ENCODE results near the gene ANK3. TPM values are rescaled to one million over a fixed set of nuclear protein-coding genes. Genes with fewer than 3 reads are reported as not detected.

Gene ANK3
- polyA plus RNA-seq, 3 donors = not detected

DNA sequence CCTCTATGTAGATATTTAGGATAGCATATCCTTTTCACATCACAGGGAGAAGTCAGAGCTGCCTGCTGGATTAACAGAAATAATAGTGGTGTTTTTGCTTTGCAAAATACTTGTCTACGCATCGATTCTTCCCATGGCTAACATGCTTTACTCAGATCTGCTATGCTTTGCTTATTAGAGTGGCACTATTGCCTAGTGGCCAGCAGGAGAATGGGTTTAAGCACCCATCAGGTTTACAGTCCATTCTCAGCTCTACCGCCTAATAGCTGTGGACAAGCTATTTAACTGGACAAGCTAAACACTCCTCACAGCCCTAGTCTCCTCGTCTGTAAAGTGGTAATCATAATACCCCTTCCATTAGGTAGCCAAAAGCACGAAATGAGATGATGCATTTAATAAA, 265.1 kb downstream of the ANK3 start:
- Histone ChIP-seq H3K79me2 (ENCODE audit: insufficient read depth, low read length) (no peaks in the 10 kb centered on the region), H3K27me3 (ENCODE audit: control insufficient read depth in 2 of 2, insufficient read depth in 2 of 2, low read length in 2 of 2) (no peaks in the 10 kb centered on the region), H2AFZ (ENCODE audit: insufficient read depth, low read depth, low read length, poor library complexity, severe bottlenecking) (no peak overlapping the region), H3K9ac (ENCODE audit: insufficient read depth, low read length, poor library complexity, severe bottlenecking) (no peak overlapping the region), H3K36me3 (replicated peaks in 1 of 2; ENCODE audit: control insufficient read depth in 1 of 2, insufficient read depth in 2 of 2, low read length in 2 of 2) (no peaks in the 10 kb centered on the region), H3K4me3 (replicated peaks in 1 of 3; ENCODE audit: low read depth in 2 of 3, low read length in 3 of 3) (no peak overlapping the region), H3K27ac (ENCODE audit: low read depth in 1 of 2, low read length in 2 of 2) (no peak overlapping the region), H3K9me3 (replicated peaks in 1 of 2; ENCODE audit: control insufficient read depth in 1 of 2, insufficient read depth in 1 of 2, low read length in 2 of 2) (peaks cover 0 to under 1% of the 10 kb centered on the region in 2 donors), H3K4me2 (replicated peaks; ENCODE audit: extremely low read depth, low read length, poor library complexity, severe bottlenecking) (no peak overlapping the region), H4K20me1 (ENCODE audit: insufficient read depth, low read length) (no peaks in the 10 kb centered on the region), H3K4me1 (ENCODE audit: control insufficient read depth in 1 of 2, insufficient read depth in 2 of 2, low read length in 2 of 2) (no peaks in the 10 kb centered on the region)
- intact Hi-C loops (cut with micrococcal nuclease) = no loop called here
- no peak overlapping the region for H3K4me3 Mint-ChIP-seq
- H3K4me1 Mint-ChIP-seq = no peaks in the 10 kb centered on the region
- peaks cover 0 to 3% (median 0%) of the 10 kb centered on the region in 3 donors for H3K27me3 Mint-ChIP-seq (ENCODE audit: low read depth in 3 of 3)
- no CpG with 5 or more reads among the region's 5 CpGs for WGBS (ENCODE audit: insufficient coverage)
- H3K36me3 Mint-ChIP-seq = no peaks in the 10 kb centered on the region
- DNase-seq = no peak
- H3K27ac Mint-ChIP-seq = no peak overlapping the region
- peaks cover 0 to 1% (median 0%) of the 10 kb centered on the region in 7 donors for H3K9me3 Mint-ChIP-seq
- TF ChIP-seq, protein P1, sequence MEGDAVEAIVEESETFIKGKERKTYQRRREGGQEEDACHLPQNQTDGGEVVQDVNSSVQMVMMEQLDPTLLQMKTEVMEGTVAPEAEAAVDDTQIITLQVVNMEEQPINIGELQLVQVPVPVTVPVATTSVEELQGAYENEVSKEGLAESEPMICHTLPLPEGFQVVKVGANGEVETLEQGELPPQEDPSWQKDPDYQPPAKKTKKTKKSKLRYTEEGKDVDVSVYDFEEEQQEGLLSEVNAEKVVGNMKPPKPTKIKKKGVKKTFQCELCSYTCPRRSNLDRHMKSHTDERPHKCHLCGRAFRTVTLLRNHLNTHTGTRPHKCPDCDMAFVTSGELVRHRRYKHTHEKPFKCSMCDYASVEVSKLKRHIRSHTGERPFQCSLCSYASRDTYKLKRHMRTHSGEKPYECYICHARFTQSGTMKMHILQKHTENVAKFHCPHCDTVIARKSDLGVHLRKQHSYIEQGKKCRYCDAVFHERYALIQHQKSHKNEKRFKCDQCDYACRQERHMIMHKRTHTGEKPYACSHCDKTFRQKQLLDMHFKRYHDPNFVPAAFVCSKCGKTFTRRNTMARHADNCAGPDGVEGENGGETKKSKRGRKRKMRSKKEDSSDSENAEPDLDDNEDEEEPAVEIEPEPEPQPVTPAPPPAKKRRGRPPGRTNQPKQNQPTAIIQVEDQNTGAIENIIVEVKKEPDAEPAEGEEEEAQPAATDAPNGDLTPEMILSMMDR (IDR thresholded peaks at IDR 0.05) = no peak

DNA sequence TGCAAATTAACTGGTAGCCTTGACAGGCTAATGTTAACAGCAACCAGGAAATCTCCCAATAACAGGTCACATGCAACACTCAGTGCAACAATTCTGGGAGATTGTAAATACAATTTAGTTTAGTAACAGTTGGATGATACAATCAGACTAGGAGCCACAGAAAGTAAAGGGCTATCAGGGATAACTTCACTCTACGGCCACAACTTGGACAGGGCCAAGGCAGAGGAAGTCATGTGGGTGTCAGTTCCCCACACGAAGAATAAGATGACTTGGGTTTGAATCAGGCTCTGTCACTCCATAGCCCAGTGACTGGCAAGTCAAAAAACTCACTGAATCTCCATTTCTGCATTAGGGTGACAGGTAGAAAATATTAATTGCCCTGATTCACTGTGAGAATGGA, 266.0 kb downstream of the ANK3 start:
- H3K79me2 ChIP-seq (ENCODE audit: insufficient read depth, low read length) = no peaks in the 10 kb centered on the region
- H3K36me3 ChIP-seq (replicated peaks in 1 of 2; ENCODE audit: control insufficient read depth in 1 of 2, insufficient read depth in 2 of 2, low read length in 2 of 2) = no peaks in the 10 kb centered on the region
- no peaks in the 10 kb centered on the region for H3K27me3 ChIP-seq (ENCODE audit: control insufficient read depth in 2 of 2, insufficient read depth in 2 of 2, low read length in 2 of 2)
- H3K4me1 ChIP-seq (ENCODE audit: control insufficient read depth in 1 of 2, insufficient read depth in 2 of 2, low read length in 2 of 2) = no peaks in the 10 kb centered on the region
- DNase-seq = no peak
- intact Hi-C loops (cut with micrococcal nuclease) = no loop called here
- TF ChIP-seq, protein P1 (IDR thresholded peaks at IDR 0.05) = no peak
- no peak overlapping the region for H3K4me2 ChIP-seq (replicated peaks; ENCODE audit: extremely low read depth, low read length, poor library complexity, severe bottlenecking)
- H3K27me3 Mint-ChIP-seq (ENCODE audit: low read depth in 3 of 3) = peaks cover 0 to 2% (median 0%) of the 10 kb centered on the region in 3 donors
- H3K9me3 Mint-ChIP-seq = peaks cover 0 to 3% (median 0%) of the 10 kb centered on the region in 7 donors
- no peak overlapping the region for H3K4me3 Mint-ChIP-seq
- no peaks in the 10 kb centered on the region for H3K4me1 Mint-ChIP-seq
- H3K9me3 ChIP-seq (replicated peaks in 1 of 2; ENCODE audit: control insufficient read depth in 1 of 2, insufficient read depth in 1 of 2, low read length in 2 of 2) = peaks cover 0 to 2% of the 10 kb centered on the region in 2 donors
- H3K27ac Mint-ChIP-seq = no peak overlapping the region
- H3K4me3 ChIP-seq (replicated peaks in 1 of 3; ENCODE audit: low read depth in 2 of 3, low read length in 3 of 3) = no peak overlapping the region
- no peak overlapping the region for H3K9ac ChIP-seq (ENCODE audit: insufficient read depth, low read length, poor library complexity, severe bottlenecking)
- no peak overlapping the region for H2AFZ ChIP-seq (ENCODE audit: insufficient read depth, low read depth, low read length, poor library complexity, severe bottlenecking)
- 100% methylated on average over 1 of the region's 2 CpGs for WGBS (ENCODE audit: insufficient coverage)
- no peak overlapping the region for H3K27ac ChIP-seq (ENCODE audit: low read depth in 1 of 2, low read length in 2 of 2)
- H4K20me1 ChIP-seq (ENCODE audit: insufficient read depth, low read length) = no peaks in the 10 kb centered on the region
- no peaks in the 10 kb centered on the region for H3K36me3 Mint-ChIP-seq

All from CD14-positive monocyte (primary cell).